ENCODE measurements around the gene DEPDC5. TPM values are rescaled to one million over a fixed set of nuclear protein-coding genes. Genes with fewer than 3 reads are reported as not detected.

DEPDC5 gene
- total RNA-seq, 1 experiment from 2014 or later = 7.9 TPM

DNA sequence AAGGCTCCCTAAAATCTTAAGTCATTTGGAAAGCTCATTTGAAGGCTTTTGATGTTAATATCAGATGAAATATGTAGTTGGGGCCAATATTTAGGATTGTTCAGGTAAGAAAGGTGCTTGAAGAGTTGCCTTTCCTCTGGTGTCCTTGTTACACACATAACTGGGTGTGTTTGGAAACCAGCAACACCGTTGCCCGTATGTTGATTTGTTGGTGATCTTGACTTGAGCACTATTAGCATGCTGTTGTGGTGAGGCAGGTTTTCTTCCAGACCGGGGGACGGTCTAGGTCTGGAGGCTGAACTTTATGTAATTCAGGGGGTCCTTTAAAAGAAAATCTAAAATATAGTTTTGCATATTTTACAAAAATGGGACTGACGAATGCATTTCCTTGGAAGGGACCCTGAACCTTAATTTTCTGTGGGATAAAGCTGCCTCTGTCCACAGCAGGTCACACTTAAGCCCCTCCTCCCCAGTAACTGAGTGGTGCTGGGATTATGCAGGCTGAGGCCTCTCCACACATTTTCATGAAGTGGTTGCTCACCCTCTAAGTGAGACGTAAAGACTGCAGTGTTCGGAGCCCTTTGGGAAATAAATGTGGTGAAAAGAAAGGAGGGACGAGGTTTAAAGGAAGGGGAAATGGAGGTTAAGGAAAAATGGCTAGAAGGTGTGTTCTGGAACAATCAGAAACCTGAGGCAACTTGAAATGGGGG, 192.3 kb downstream of the DEPDC5 start:
- peaks cover 16% of the 10 kb centered on the region for H3K36me3 ChIP-seq (ENCODE audit: low read depth, low read length)
- peaks cover 37% of the 10 kb centered on the region for H4K20me1 ChIP-seq (ENCODE audit: low read length)
- DNase-seq = no peak
- H3K4me3 ChIP-seq (ENCODE audit: low read length) = peak overlapping the region; percentile 100
- TF ChIP-seq, protein P1, sequence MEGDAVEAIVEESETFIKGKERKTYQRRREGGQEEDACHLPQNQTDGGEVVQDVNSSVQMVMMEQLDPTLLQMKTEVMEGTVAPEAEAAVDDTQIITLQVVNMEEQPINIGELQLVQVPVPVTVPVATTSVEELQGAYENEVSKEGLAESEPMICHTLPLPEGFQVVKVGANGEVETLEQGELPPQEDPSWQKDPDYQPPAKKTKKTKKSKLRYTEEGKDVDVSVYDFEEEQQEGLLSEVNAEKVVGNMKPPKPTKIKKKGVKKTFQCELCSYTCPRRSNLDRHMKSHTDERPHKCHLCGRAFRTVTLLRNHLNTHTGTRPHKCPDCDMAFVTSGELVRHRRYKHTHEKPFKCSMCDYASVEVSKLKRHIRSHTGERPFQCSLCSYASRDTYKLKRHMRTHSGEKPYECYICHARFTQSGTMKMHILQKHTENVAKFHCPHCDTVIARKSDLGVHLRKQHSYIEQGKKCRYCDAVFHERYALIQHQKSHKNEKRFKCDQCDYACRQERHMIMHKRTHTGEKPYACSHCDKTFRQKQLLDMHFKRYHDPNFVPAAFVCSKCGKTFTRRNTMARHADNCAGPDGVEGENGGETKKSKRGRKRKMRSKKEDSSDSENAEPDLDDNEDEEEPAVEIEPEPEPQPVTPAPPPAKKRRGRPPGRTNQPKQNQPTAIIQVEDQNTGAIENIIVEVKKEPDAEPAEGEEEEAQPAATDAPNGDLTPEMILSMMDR (conservative IDR thresholded peaks at IDR 0.05; ENCODE audit: low read depth, low read length) = no peak
- TF ChIP-seq EZH2phosphoT487 (IDR thresholded peaks at IDR 0.05; ENCODE audit: borderline replicate concordance, low read length) (no peak), EZH2 (IDR thresholded peaks at IDR 0.05; ENCODE audit: low read length, unreplicated experiment) (no peak)
- ChIA-PET CTCF (interaction anchor here (1.6 kb wide), 1 partner anchor 75 kb away, joined by 6 read pairs; no protein-coding TSS in a partner anchor), POLR2A (ENCODE audit: unreplicated experiment) (no interaction called here)
- H3K9me3 ChIP-seq (ENCODE audit: low read length) = no peaks in the 10 kb centered on the region
- H3K4me1 ChIP-seq (ENCODE audit: insufficient read depth, low read length) = peaks cover 32% of the 10 kb centered on the region
- H3K27ac ChIP-seq (ENCODE audit: low read length) = peak overlapping the region; percentile 80
- peak overlapping the region; percentile 97 for H3K4me2 ChIP-seq (ENCODE audit: low read length)
- no peak for ATAC-seq
- peak overlapping the region; percentile 96 for H3K9ac ChIP-seq (ENCODE audit: low read length)
- intact Hi-C loops (cut with micrococcal nuclease) = loop anchor here (2.0 to 5.0 kb wide), 2 partner anchors 75 to 194 kb away; partner anchors contain the start of genes DEPDC5 and PRR14L
- H3F3A ChIP-seq (ENCODE audit: low read length, unreplicated experiment) = no peaks in the 10 kb centered on the region
- H3K79me2 ChIP-seq (ENCODE audit: low read length) = peaks cover 64% of the 10 kb centered on the region
- no peaks in the 10 kb centered on the region for H3K9me2 ChIP-seq (replicated peaks; ENCODE audit: low read length)
- H2AFZ ChIP-seq (ENCODE audit: low read length) = no peak overlapping the region
- TSS peak; percentile 60 for BruUV-seq (replicated peaks)
- H3K27me3 ChIP-seq (ENCODE audit: low read length) = no peaks in the 10 kb centered on the region

DNA sequence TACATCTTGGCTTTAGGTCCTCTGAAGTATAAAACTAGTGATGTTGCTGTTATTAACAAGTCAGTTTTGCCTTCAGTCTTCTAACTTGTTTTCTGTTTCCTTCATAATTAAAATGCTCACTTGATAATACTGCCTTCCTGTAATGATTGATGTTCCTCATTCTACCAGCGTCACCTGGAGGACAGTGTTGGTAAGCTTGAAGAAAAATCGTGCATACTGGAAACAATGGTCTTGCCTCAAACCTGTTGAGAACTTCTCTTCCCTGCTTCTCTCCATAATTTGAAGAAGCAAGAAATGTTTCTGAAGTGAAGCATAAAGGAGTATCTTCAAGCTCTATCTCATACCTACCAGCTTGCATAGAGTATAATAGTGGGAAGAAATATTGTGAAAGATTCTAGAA, 193.5 kb downstream of the DEPDC5 start:
- no TSS peak for BruUV-seq (replicated peaks)
- DNase-seq (no peak), ATAC-seq (no peak)
- peaks cover 16% of the 10 kb centered on the region for H3K36me3 ChIP-seq (ENCODE audit: low read depth, low read length)
- peaks cover 75% of the 10 kb centered on the region for H3K79me2 ChIP-seq (ENCODE audit: low read length)
- H3F3A ChIP-seq (ENCODE audit: low read length, unreplicated experiment) = no peaks in the 10 kb centered on the region
- H3K27me3 ChIP-seq (ENCODE audit: low read length) = no peaks in the 10 kb centered on the region
- H3K9me2 ChIP-seq (replicated peaks; ENCODE audit: low read length) = no peaks in the 10 kb centered on the region
- TF ChIP-seq, protein P1 (conservative IDR thresholded peaks at IDR 0.05; ENCODE audit: low read depth, low read length) = peak; percentile 68
- no peak for TF ChIP-seq EZH2 (IDR thresholded peaks at IDR 0.05; ENCODE audit: low read length, unreplicated experiment)
- CTCF ChIA-PET = no interaction called here
- no peaks in the 10 kb centered on the region for H3K9me3 ChIP-seq (ENCODE audit: low read length)
- H4K20me1 ChIP-seq (ENCODE audit: low read length) = peaks cover 47% of the 10 kb centered on the region
- no peak overlapping the region for H3K27ac ChIP-seq (ENCODE audit: low read length)
- no peak overlapping the region for H2AFZ ChIP-seq (ENCODE audit: low read length)
- H3K4me3 ChIP-seq (ENCODE audit: low read length) = peak overlapping the region; percentile 100; the same call in 1 of the 2 replicates
- intact Hi-C loops (cut with micrococcal nuclease) = loop anchor here (5.0 kb wide), 1 partner anchor 195 kb away; the partner anchor contains the start of genes DEPDC5 and PRR14L
- H3K4me2 ChIP-seq (ENCODE audit: low read length) = peak overlapping the region; percentile 97
- no peak overlapping the region for H3K9ac ChIP-seq (ENCODE audit: low read length)
- POLR2A ChIA-PET (ENCODE audit: unreplicated experiment) = no interaction called here
- peaks cover 43% of the 10 kb centered on the region for H3K4me1 ChIP-seq (ENCODE audit: insufficient read depth, low read length)

DNA sequence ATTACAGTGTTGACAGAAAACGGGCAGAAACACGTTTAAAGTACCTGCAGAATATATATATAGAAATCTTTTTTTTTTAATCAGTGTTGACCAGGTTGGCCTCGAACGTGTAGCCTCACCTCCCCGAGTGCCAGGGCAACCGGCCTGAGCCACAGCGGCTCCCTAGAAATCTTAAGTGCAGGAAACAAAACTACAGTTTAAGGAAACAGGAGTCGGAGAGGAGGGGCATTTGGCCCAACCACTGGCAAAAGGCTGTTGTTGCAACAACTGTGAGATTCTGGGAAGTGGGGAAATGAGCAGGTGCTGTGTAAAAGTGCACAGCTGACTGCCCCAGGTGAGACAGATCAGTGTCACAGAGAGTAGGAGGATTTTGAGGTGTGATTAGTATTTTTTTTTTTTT, 194.2 kb downstream of the DEPDC5 start:
- no peak overlapping the region for H3K4me2 ChIP-seq (ENCODE audit: low read length)
- TF ChIP-seq EZH2phosphoT487 (IDR thresholded peaks at IDR 0.05; ENCODE audit: borderline replicate concordance, low read length) (no peak), EZH2 (IDR thresholded peaks at IDR 0.05; ENCODE audit: low read length, unreplicated experiment) (no peak)
- TF ChIP-seq, protein P1 (conservative IDR thresholded peaks at IDR 0.05; ENCODE audit: low read depth, low read length) = no peak
- no peaks in the 10 kb centered on the region for H3K27me3 ChIP-seq (ENCODE audit: low read length)
- no peak for ATAC-seq
- no peak overlapping the region for H3K9ac ChIP-seq (ENCODE audit: low read length)
- peaks cover 82% of the 10 kb centered on the region for H3K79me2 ChIP-seq (ENCODE audit: low read length)
- no peak overlapping the region for H3K4me3 ChIP-seq (ENCODE audit: low read length)
- no peak overlapping the region for H3K27ac ChIP-seq (ENCODE audit: low read length)
- BruUV-seq (replicated peaks) = no TSS peak
- H3K4me1 ChIP-seq (ENCODE audit: insufficient read depth, low read length) = peaks cover 50% of the 10 kb centered on the region
- H3K36me3 ChIP-seq (ENCODE audit: low read depth, low read length) = peaks cover 16% of the 10 kb centered on the region
- peaks cover 52% of the 10 kb centered on the region for H4K20me1 ChIP-seq (ENCODE audit: low read length)
- CTCF ChIA-PET = no interaction called here
- no peaks in the 10 kb centered on the region for H3F3A ChIP-seq (ENCODE audit: low read length, unreplicated experiment)
- H3K9me3 ChIP-seq (ENCODE audit: low read length) = no peaks in the 10 kb centered on the region
- POLR2A ChIA-PET (ENCODE audit: unreplicated experiment) = interaction anchor here (0.6 kb wide), 1 partner anchor 286 kb away, joined by 6 read pairs; no protein-coding TSS in a partner anchor
- no peak overlapping the region for H2AFZ ChIP-seq (ENCODE audit: low read length)
- no peak for DNase-seq
- H3K9me2 ChIP-seq (replicated peaks; ENCODE audit: low read length) = no peaks in the 10 kb centered on the region
- intact Hi-C loops (cut with micrococcal nuclease) = loop anchor here (5.0 kb wide), 1 partner anchor 196 kb away; the partner anchor contains the start of genes DEPDC5 and PRR14L
